IMR-90 (cell line): ENCODE measurements around the gene RIMBP2. TPM values are rescaled to one million over a fixed set of nuclear protein-coding genes. Genes with fewer than 3 reads are reported as not detected.

Source experiments
- ATAC-seq: fragments of 200-7000 bp; cut with Tn5 transposase; 2 replicates; pipeline ENCODE4 v1.9.1; 2020; ENCODE audit warnings: low read depth, mild to moderate bottlenecking, moderate library complexity
- BruUV-seq: library from RNA; stranded (reverse); fragments of 400-500 nt; replicated peaks from 2 replicates; lab custom pipeline; 2021; lab: Mats Ljungman, UMichigan
- CTCF ChIA-PET: fragments of 300-600 bp; formaldehyde crosslinking; extraction: SDS; loops from one replicate; lab custom pipeline; 2021; ENCODE audit warnings: antibody characterized with exemption; lab: Yijun Ruan, JAX
- POLR2A ChIA-PET: fragments of 300-600 bp; sonication (Branson Sonifier 250); formaldehyde crosslinking; loops from one replicate; lab custom pipeline; 2022; ENCODE audit warnings: antibody characterized with exemption; ENCODE audit not compliant: unreplicated experiment; lab: Charles Lee
- DNase-seq: peaks from one replicate; pipeline ENCODE4 v3.0.0; 2013
- H2AFZ ChIP-seq: replicated peaks from 2 replicates; pipeline ENCODE3; 2013; ENCODE audit warnings: low read length, mild to moderate bottlenecking; ENCODE audit not compliant: poor library complexity
- H2AK5ac ChIP-seq: 2 replicates; pipeline ENCODE4 v1.6.1; 2013; ENCODE audit warnings: low read depth, low read length, inconsistent platforms
- H2AK9ac ChIP-seq: replicated peaks from 2 replicates; pipeline ENCODE3; 2013; ENCODE audit warnings: mild to moderate bottlenecking, low read depth, low read length, moderate library complexity; ENCODE audit not compliant: poor library complexity
- H2BK120ac ChIP-seq: 2 replicates; pipeline ENCODE4 v1.6.1; 2013; ENCODE audit warnings: low read depth, low read length, inconsistent platforms
- H2BK15ac ChIP-seq: 3 replicates; pipeline ENCODE4 v1.6.1; 2013; ENCODE audit warnings: low read depth, low read length, inconsistent platforms
- H2BK20ac ChIP-seq: 2 replicates; pipeline ENCODE4 v1.6.1; 2013; ENCODE audit warnings: low read depth, mild to moderate bottlenecking, inconsistent platforms, low read length, moderate library complexity
- H2BK5ac ChIP-seq: 2 replicates; pipeline ENCODE4 v1.6.1; 2013; ENCODE audit warnings: mild to moderate bottlenecking, low read depth, low read length, inconsistent platforms; ENCODE audit not compliant: poor library complexity, severe bottlenecking
- H3K14ac ChIP-seq: replicated peaks from 2 replicates; pipeline ENCODE4 v1.6.1; 2013; ENCODE audit warnings: low read depth, low read length, inconsistent platforms
- H3K18ac ChIP-seq: 2 replicates; pipeline ENCODE4 v1.6.1; 2013; ENCODE audit warnings: low read depth, low read length, control low read depth
- H3K23ac ChIP-seq: 2 replicates; pipeline ENCODE4 v1.6.1; 2013; ENCODE audit warnings: low read depth, low read length, inconsistent platforms
- H3K27ac ChIP-seq: 2 replicates; pipeline ENCODE4 v1.5.1; 2013; ENCODE audit warnings: mild to moderate bottlenecking, control low read depth, low read length; ENCODE audit not compliant: insufficient read depth
- H3K27me3 ChIP-seq: 2 replicates; pipeline ENCODE4 v1.6.1; 2013; ENCODE audit warnings: low read length; ENCODE audit not compliant: control insufficient read depth, insufficient read depth
- H3K36me3 ChIP-seq: 2 replicates; pipeline ENCODE4 v1.6.1; 2013; ENCODE audit warnings: low read length, mixed read lengths; ENCODE audit not compliant: control insufficient read depth, insufficient read depth
- H3K4ac ChIP-seq: 2 replicates; pipeline ENCODE4 v1.6.1; 2013; ENCODE audit warnings: low read depth, low read length, inconsistent platforms
- H3K4me1 ChIP-seq: 2 replicates; pipeline ENCODE4 v1.6.1; 2013; ENCODE audit warnings: low read length, mixed read lengths; ENCODE audit not compliant: control insufficient read depth, insufficient read depth
- H3K4me2 ChIP-seq: 2 replicates; pipeline ENCODE4 v1.6.1; 2013; ENCODE audit warnings: low read depth, mild to moderate bottlenecking, control low read depth, low read length, moderate library complexity
- H3K4me3 ChIP-seq: 2 replicates; pipeline ENCODE4 v1.5.1; 2013; ENCODE audit warnings: low read depth, mild to moderate bottlenecking, control low read depth, low read length, moderate library complexity; ENCODE audit not compliant: insufficient read depth
- H3K56ac ChIP-seq: 2 replicates; pipeline ENCODE4 v1.6.1; 2013; ENCODE audit warnings: low read length, inconsistent platforms; ENCODE audit not compliant: insufficient read depth; ENCODE audit errors: extremely low read depth
- H3K79me1 ChIP-seq, 2 experiments: 2 replicates each; pipeline ENCODE4 v1.6.1; 2013; ENCODE audit warnings: low read length in 2 of 2, inconsistent platforms in 1 of 2, low read depth in 1 of 2
- H3K9ac ChIP-seq: 2 replicates; pipeline ENCODE4 v1.6.1; 2013; ENCODE audit warnings: low read depth, low read length, control low read depth
- H3K9me1 ChIP-seq: 2 replicates; pipeline ENCODE4 v1.6.1; 2013; ENCODE audit warnings: low read length, inconsistent platforms; ENCODE audit not compliant: insufficient read depth
- H3K9me3 ChIP-seq: 2 replicates; pipeline ENCODE4 v1.6.1; 2013; ENCODE audit warnings: low read length; ENCODE audit not compliant: control insufficient read depth, insufficient read depth
- H4K20me1 ChIP-seq: 2 replicates; pipeline ENCODE4 v1.6.1; 2013; ENCODE audit warnings: low read length, inconsistent platforms; ENCODE audit not compliant: insufficient read depth
- H4K5ac ChIP-seq: 2 replicates; pipeline ENCODE4 v1.6.1; 2013; ENCODE audit warnings: mild to moderate bottlenecking, low read depth, low read length, control low read depth
- H4K8ac ChIP-seq, 2 experiments: 2 replicates each; pipeline ENCODE4 v1.6.1; 2013; ENCODE audit warnings: low read depth in 2 of 2, low read length in 2 of 2, control low read depth in 1 of 2, inconsistent platforms in 1 of 2
- H4K91ac ChIP-seq: 2 replicates; pipeline ENCODE4 v1.6.1; 2013; ENCODE audit warnings: low read depth, low read length, inconsistent platforms; ENCODE audit not compliant: insufficient read depth
- BHLHE40 ChIP-seq: fragments of 150-350 bp; IDR thresholded peaks from 2 replicates; pipeline ENCODE4 v1.6.1; 2016; ENCODE audit warnings: mild to moderate bottlenecking, low read depth, low read length
- CEBPB ChIP-seq: IDR thresholded peaks from 2 replicates; pipeline ENCODE4 v1.6.1; 2012; ENCODE audit warnings: low read depth, low read length, improper control_type of control experiment
- CHD1 ChIP-seq: IDR thresholded peaks from 2 replicates; pipeline ENCODE4 v1.6.1; 2012; ENCODE audit warnings: low read depth, low read length, improper control_type of control experiment
- CTCF ChIP-seq: conservative IDR thresholded peaks from 2 replicates; pipeline ENCODE4 v1.5.1; 2012; ENCODE audit warnings: mild to moderate bottlenecking, low read depth, low read length, improper control_type of control experiment
- ELK1 ChIP-seq: fragments of 150-350 bp; IDR thresholded peaks from 2 replicates; pipeline ENCODE4 v1.6.1; 2016; ENCODE audit warnings: low read depth, mild to moderate bottlenecking, low read length, moderate library complexity, borderline replicate concordance
- FOS ChIP-seq: fragments of 150-350 bp; IDR thresholded peaks from 2 replicates; pipeline ENCODE4 v1.6.1; 2016; ENCODE audit warnings: low read depth, low read length
- MAFK ChIP-seq: IDR thresholded peaks from 2 replicates; pipeline ENCODE4 v1.6.1; 2012; ENCODE audit warnings: low read depth, low read length, improper control_type of control experiment
- MAZ ChIP-seq: IDR thresholded peaks from 2 replicates; pipeline ENCODE4 v1.6.1; 2012; ENCODE audit warnings: low read depth, mild to moderate bottlenecking, low read length, improper control_type of control experiment, moderate library complexity, borderline replicate concordance
- MXI1 ChIP-seq: IDR thresholded peaks from 2 replicates; pipeline ENCODE4 v1.6.1; 2012; ENCODE audit warnings: low read depth, mild to moderate bottlenecking, low read length, moderate library complexity, borderline replicate concordance
- NFE2L2 ChIP-seq: fragments of 150-350 bp; IDR thresholded peaks from 2 replicates; pipeline ENCODE4 v1.6.1; 2016; ENCODE audit warnings: low read depth, mild to moderate bottlenecking, low read length
- POLR2A ChIP-seq: IDR thresholded peaks from 2 replicates; pipeline ENCODE4 v1.6.1; 2012; ENCODE audit warnings: mild to moderate bottlenecking, low read depth, low read length
- RAD21 ChIP-seq: IDR thresholded peaks from 2 replicates; pipeline ENCODE4 v1.6.1; 2012; ENCODE audit warnings: low read length, improper control_type of control experiment
- RCOR1 ChIP-seq: IDR thresholded peaks from 2 replicates; pipeline ENCODE4 v1.6.1; 2012; ENCODE audit warnings: mild to moderate bottlenecking, low read length, improper control_type of control experiment; ENCODE audit not compliant: insufficient replicate concordance
- RFX5 ChIP-seq: IDR thresholded peaks from 2 replicates; pipeline ENCODE4 v1.8.0; 2012; ENCODE audit warnings: low read depth, mild to moderate bottlenecking, low read length, moderate library complexity
- SMC3 ChIP-seq: fragments of 150-350 bp; IDR thresholded peaks from 2 replicates; pipeline ENCODE4 v1.6.1; 2016; ENCODE audit warnings: low read depth, mild to moderate bottlenecking, antibody characterized with exemption, low read length, moderate library complexity
- USF2 ChIP-seq: fragments of 150-350 bp; IDR thresholded peaks from 2 replicates; pipeline ENCODE4 v1.6.1; 2017; ENCODE audit warnings: mild to moderate bottlenecking, antibody characterized with exemption, low read length, low read depth
- WGBS, 2 experiments: methylation state at CpG; one replicate each; pipeline versions ENCODE4 v1.1.5 to v1.1.7; 2013; ENCODE audit warnings: missing lambda C conversion rate in 2 of 2; ENCODE audit not compliant: insufficient read length in 1 of 2; ENCODE audit errors: extremely low coverage in 2 of 2; 5-methylcytosine and 5-hydroxymethylcytosine counted together
- dilution Hi-C: fragments of 300-500 bp; cut with HindIII; formaldehyde crosslinking; loops from one replicate; pipeline ENCODE4 v1.14.3; 2018; ENCODE audit warnings: low sequenced_read_pairs; ENCODE audit not compliant: unreplicated experiment
- in situ Hi-C: fragments of 300-500 bp; cut with MboI; formaldehyde crosslinking; loops from 3 replicates; pipeline ENCODE4 v1.14.3; 2019; ENCODE audit warnings: low sequenced_read_pairs, inconsistent platforms, mixed read lengths
- intact Hi-C: fragments of 100-400 bp; cut with micrococcal nuclease; formaldehyde crosslinking; loops from 2 replicates; pipeline ENCODE4 v1.10.0; 2022
- polyA plus RNA-seq, 3 experiments: library from polyadenylated mRNA; depleted of rRNA; stranded (reverse); fragments of >200 nt; gene quantifications; 2 replicates each; pipeline ENCODE4 v1.2.3, GENCODE V29; 2012; ENCODE audit warnings: low replicate concordance in 1 of 3
- total RNA-seq: library from RNA; depleted of rRNA; stranded (reverse); fragments of >200 nt; gene quantifications from 2 replicates; pipeline ENCODE4 v1.2.3, GENCODE V29; 2012

RIMBP2 gene
- total and polyA plus RNA-seq, 2 of the 4 experiments (the other 2 are of a cell fraction) = not detected

GRCh38 chr12:130371296-130371695, 344.8 kb downstream of the RIMBP2 start:
- Histone ChIP-seq H3K4ac (no peak overlapping the region), H2AK9ac (no peak overlapping the region), H3K27ac (no peak overlapping the region), H2BK20ac (no peak overlapping the region), H3K79me1 (no peaks in the 10 kb centered on the region), H4K8ac (no peak overlapping the region), H2AFZ (no peak overlapping the region), H3K18ac (no peak overlapping the region), H3K27me3 (no peaks in the 10 kb centered on the region), H3K23ac (no peak overlapping the region), H3K4me2 (no peak overlapping the region), H3K14ac (no peak overlapping the region), H2BK5ac (no peak overlapping the region), H4K91ac (no peak overlapping the region), H3K4me1 (no peaks in the 10 kb centered on the region), H3K9me1 (no peaks in the 10 kb centered on the region), H2AK5ac (no peak overlapping the region), H2BK120ac (no peak overlapping the region), H4K5ac (no peak overlapping the region), H3K56ac (no peak overlapping the region), H3K36me3 (no peaks in the 10 kb centered on the region), H3K4me3 (no peak overlapping the region), H3K9me3 (peaks cover 16% of the 10 kb centered on the region), H4K20me1 (no peaks in the 10 kb centered on the region), H2BK15ac (no peak overlapping the region), H3K9ac (no peak overlapping the region)
- ChIA-PET CTCF (no interaction called here), POLR2A (no interaction called here)
- BruUV-seq = no TSS peak
- WGBS, 2 experiments = 0% methylated on average over 1 of the region's 5 CpGs; no CpG with 5 or more reads in 1 of the 2 experiments
- TF ChIP-seq CHD1 = no peak
- no peak for TF ChIP-seq USF2
- TF ChIP-seq SMC3 = no peak
- TF ChIP-seq CTCF = no peak
- no peak for TF ChIP-seq NFE2L2
- TF ChIP-seq RAD21 = no peak
- no peak for TF ChIP-seq CEBPB
- no peak for TF ChIP-seq BHLHE40
- TF ChIP-seq MXI1 = no peak
- no peak for TF ChIP-seq FOS
- no peak for TF ChIP-seq RCOR1
- TF ChIP-seq ELK1 = no peak
- no peak for TF ChIP-seq POLR2A
- no peak for TF ChIP-seq MAZ
- TF ChIP-seq MAFK = no peak
- no peak for TF ChIP-seq RFX5
- ATAC-seq (no peak), DNase-seq (no peak)
- dilution Hi-C loops (no loop called here), intact Hi-C loops (no loop called here), in situ Hi-C loops (no loop called here)
